OCI-LY3 (cell line): ENCODE measurements around the gene NPBWR2.

Experiments used
- EZH2phosphoT487 ChIP-seq: fragments of 200-600 bp; shearing (Covaris generic); IDR thresholded peaks from 2 replicates; pipeline ENCODE4 v1.6.1; 2018; ENCODE audit warnings: antibody characterized with exemption, mixed run types, low read depth
- TF ChIP-seq, protein P1 (sequence below): fragments of 200-600, 300-600 bp; sonication (generic); IDR thresholded peaks from 2 replicates; pipeline ENCODE4 v1.5.1; 2014; ENCODE audit warnings: antibody characterized with exemption, low read length, low read depth

DNA sequence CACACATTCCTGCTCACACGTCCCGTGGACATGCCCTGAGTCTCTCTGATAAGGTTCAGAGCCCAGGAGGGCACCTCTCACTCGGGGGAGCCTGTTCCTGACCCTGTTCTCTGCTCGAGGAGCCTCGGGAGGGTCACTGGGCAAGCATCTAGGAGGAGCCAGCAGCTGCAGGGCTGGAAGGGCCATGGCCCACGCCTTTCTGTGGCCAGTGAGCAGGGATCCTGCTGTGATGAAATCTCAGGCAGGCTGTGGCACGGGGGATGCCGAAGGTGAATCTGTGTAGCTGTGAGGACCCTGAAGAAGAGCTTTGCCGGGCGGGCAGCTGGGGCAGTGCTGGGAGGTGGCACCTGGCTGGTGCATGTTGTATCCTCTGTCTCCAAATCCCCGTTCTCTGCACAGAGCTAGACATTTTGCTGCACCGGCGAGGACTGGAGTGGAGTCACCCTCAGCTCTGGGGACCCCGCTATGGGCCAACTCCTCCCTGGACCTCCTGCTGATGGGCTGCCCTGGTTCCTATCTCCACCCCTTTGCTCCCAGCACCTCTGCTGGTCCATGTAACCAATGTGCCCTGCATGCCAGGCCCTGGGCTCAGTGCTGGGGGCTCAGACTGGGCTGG, 7.1 kb upstream of the NPBWR2 start:
- TF ChIP-seq, protein P1, sequence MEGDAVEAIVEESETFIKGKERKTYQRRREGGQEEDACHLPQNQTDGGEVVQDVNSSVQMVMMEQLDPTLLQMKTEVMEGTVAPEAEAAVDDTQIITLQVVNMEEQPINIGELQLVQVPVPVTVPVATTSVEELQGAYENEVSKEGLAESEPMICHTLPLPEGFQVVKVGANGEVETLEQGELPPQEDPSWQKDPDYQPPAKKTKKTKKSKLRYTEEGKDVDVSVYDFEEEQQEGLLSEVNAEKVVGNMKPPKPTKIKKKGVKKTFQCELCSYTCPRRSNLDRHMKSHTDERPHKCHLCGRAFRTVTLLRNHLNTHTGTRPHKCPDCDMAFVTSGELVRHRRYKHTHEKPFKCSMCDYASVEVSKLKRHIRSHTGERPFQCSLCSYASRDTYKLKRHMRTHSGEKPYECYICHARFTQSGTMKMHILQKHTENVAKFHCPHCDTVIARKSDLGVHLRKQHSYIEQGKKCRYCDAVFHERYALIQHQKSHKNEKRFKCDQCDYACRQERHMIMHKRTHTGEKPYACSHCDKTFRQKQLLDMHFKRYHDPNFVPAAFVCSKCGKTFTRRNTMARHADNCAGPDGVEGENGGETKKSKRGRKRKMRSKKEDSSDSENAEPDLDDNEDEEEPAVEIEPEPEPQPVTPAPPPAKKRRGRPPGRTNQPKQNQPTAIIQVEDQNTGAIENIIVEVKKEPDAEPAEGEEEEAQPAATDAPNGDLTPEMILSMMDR: no peak
- TF ChIP-seq EZH2phosphoT487: no peak
